Activated CD4-positive, alpha-beta T cell treated with anti-CD3 and anti-CD28 coated beads, Interleukin-2, amount 10 ng/mL, durations not matched to agents 7 days and 5 days (primary cell): ENCODE results near the gene SULT1C2. TPM values are rescaled to one million over a fixed set of nuclear protein-coding genes. Genes with fewer than 3 reads are reported as not detected.

Source experiments
- CTCF ChIA-PET: fragments of 350-600 bp; sonication (Branson Sonifier 250); formaldehyde crosslinking; loops from one replicate; lab custom pipeline; 2021; ENCODE audit warnings: antibody characterized with exemption; lab: Charles Lee
- POLR2A ChIA-PET: fragments of 350-600 bp; sonication (Branson Sonifier 250); formaldehyde crosslinking; loops from one replicate; lab custom pipeline; 2021; ENCODE audit warnings: antibody characterized with exemption; lab: Charles Lee
- DNase-seq: peaks from one replicate; pipeline ENCODE4 v3.0.0-alpha.2; 2020
- H3K27ac Mint-ChIP-seq: one replicate; pipeline ENCODE4 v1.8.0; 2021; ENCODE audit warnings: mild to moderate bottlenecking, moderate library complexity, mixed read lengths
- H3K27me3 Mint-ChIP-seq: one replicate; pipeline ENCODE4 v1.8.0; 2021; ENCODE audit warnings: mixed read lengths
- H3K36me3 Mint-ChIP-seq: one replicate; pipeline ENCODE4 v1.8.0; 2021; ENCODE audit warnings: low read depth, mixed read lengths
- H3K4me1 Mint-ChIP-seq: one replicate; pipeline ENCODE4 v1.8.0; 2021; ENCODE audit warnings: mixed read lengths
- H3K4me3 Mint-ChIP-seq: one replicate; pipeline ENCODE4 v1.8.0; 2021; ENCODE audit warnings: mild to moderate bottlenecking, moderate library complexity, mixed read lengths
- H3K9me3 Mint-ChIP-seq: one replicate; pipeline ENCODE4 v1.8.0; 2021; ENCODE audit warnings: mixed read lengths
- total RNA-seq, 2 experiments: library from RNA; stranded (reverse); gene quantifications; one replicate each; pipeline ENCODE4 v1.2.3, GENCODE V29; 2021

Gene SULT1C2
- not detected for total RNA-seq

DNA sequence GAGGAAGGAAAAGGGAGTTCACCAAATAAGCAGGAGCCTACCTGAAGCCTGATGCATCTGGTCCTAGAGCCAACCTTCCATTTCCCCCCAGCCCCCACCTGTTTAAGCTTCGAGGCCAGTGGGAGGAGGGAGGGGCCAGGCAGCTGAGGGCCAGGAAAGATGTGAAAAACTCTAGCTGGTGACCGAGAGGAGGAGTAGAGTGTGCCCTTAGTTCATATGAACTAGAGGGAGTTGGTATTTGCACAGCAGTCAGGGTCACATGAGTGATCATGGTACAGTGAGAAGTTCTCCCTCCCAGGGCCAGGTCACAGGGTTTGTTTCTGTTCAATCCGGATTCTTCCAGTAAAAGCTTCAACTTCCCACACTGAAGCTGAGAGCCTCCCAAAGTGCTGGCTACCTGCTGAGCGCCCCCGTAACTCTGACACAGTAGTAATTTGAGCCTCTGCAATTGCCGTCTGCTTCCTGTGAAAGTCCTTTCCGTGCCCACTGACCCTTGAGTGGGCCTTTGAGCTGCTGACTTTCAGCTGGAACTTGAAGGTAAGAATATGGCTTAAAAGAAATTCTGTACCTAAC, at the start of gene SULT1C2:
TSS of gene SULT1C2 (plus strand) at position 362 of the 573 bp plus-strand sequence. CDS start 4,773 bp downstream, outside the sequence.
- H3K27me3 Mint-ChIP-seq = peaks cover 8% of the 10 kb centered on the region
- no peak within 1 kb of the TSS for H3K27ac Mint-ChIP-seq
- ChIA-PET POLR2A (no interaction called here), CTCF (no interaction called here)
- no peak for DNase-seq
- H3K9me3 Mint-ChIP-seq = peaks cover 2% of the 10 kb centered on the region
- no peaks in the 10 kb centered on the region for H3K4me1 Mint-ChIP-seq
- H3K36me3 Mint-ChIP-seq = no peaks in the 10 kb centered on the region
- H3K4me3 Mint-ChIP-seq = no peak within 1 kb of the TSS

DNA sequence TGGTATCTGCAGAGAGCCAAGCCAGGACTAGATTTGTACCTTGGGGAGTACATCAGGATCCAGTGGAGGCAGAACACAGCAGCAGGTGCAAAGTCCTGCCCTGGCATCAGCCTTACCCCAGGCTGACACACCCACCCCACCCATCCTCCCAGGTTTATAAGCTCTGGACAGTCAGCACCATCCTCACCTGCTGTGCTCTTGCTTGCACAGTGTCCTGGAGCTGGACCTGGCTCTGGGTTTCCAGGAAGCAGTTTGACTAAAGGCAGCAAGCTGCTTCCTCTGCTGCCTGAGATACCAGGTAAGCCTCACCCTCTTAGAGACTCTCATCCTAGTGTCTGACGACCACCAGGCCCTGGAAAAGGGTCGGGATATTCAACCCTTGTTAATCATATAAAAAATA, 48.9 kb upstream of the SULT1C2 start, which contains the start of gene SULT1C3:
TSS of gene SULT1C3 (plus strand) at position 183 of the 400 bp plus-strand sequence. CDS start 7,227 bp downstream, outside the sequence.
- H3K36me3 Mint-ChIP-seq = peaks cover 4% of the 10 kb centered on the region
- H3K9me3 Mint-ChIP-seq = peaks cover 12% of the 10 kb centered on the region
- no peak within 1 kb of the TSS for H3K4me3 Mint-ChIP-seq
- CTCF ChIA-PET = no interaction called here
- POLR2A ChIA-PET = no interaction called here
- DNase-seq = no peak
- H3K27me3 Mint-ChIP-seq = no peaks in the 10 kb centered on the region
- H3K27ac Mint-ChIP-seq = no peak within 1 kb of the TSS
- no peaks in the 10 kb centered on the region for H3K4me1 Mint-ChIP-seq

DNA sequence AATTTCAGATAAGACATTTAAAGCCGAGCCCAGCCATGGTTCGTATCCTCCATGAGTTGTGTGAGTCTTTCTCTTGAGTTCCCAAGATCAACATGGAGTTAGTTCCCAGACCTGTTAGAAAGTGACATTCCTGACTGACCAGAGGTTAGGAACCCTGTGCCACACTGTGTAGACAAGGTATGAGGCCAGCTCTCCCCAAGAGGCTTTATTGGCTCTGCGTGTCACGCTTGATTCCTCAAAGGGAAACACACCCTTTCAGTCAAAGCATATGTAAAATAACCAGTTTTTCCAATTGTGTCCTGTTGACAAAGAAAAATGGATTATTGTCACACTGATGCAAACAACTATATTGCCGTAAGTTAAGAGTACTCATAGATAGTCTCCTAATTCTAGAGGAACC, 47.7 kb upstream of the SULT1C2 start:
- POLR2A ChIA-PET = no interaction called here
- no peak overlapping the region for H3K27ac Mint-ChIP-seq
- H3K36me3 Mint-ChIP-seq = peaks cover 4% of the 10 kb centered on the region
- DNase-seq = no peak
- CTCF ChIA-PET = no interaction called here
- no peaks in the 10 kb centered on the region for H3K27me3 Mint-ChIP-seq
- H3K9me3 Mint-ChIP-seq = peaks cover 12% of the 10 kb centered on the region
- no peak overlapping the region for H3K4me3 Mint-ChIP-seq
- H3K4me1 Mint-ChIP-seq = no peaks in the 10 kb centered on the region

DNA sequence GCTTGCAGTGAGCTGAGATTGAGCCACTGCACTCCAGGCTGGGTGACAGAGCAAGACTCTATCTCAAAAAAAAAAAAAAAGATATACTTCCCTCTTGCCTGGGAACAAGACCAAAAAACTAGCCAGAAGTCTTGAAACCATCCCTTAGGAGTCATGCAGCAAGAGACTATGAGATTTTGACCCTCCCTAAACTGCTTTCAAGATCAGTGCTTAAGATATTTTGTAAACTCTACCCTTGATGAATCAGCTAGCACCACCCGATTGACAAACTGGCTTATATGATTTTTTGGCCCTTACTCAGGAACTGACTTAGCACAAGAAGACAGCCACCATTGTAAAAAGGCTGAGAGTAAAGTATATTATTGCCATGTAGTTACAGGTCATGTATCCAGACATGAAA, 45.1 kb upstream of the SULT1C2 start:
- Mint-ChIP-seq H3K9me3 (no peaks in the 10 kb centered on the region), H3K27me3 (no peaks in the 10 kb centered on the region), H3K27ac (no peak overlapping the region), H3K4me1 (no peaks in the 10 kb centered on the region), H3K36me3 (no peaks in the 10 kb centered on the region), H3K4me3 (no peak overlapping the region)
- no peak for DNase-seq
- CTCF ChIA-PET = no interaction called here
- POLR2A ChIA-PET = no interaction called here

DNA sequence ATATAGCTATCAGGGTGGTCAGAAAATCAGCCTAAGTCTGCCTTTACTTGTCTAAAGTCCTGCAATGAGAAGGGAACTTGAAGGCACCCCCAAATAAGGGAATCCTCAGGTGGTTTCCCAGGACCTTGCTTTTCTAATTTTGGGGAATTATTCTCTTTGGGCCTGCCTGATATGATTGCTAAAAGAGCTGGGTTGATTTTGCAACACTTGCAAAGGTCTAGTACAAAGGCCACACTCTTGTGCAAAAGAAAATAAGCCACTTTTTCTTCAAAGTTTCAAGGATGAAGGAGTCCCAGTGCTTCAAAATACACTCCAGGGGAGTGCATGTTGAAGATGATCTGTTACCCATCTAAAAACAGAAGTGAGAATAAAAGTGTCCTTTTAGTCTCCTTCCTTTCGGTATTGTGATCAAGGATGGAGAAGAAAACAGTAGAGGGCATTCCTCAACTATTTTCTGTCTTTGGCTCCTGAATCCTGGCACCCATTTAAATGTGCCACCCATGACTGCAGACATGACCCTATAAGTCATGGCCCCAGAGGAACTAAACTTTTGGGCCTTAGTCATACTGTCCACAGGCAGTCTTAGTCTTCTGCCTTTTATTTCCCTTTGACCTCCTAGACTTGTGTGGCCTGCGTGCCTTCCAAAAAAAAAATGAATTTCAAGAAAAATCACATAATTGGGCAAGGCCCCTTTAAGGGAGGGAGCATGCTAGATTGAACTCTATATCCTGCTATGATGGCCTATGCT, 43.9 kb upstream of the SULT1C2 start:
- POLR2A ChIA-PET = no interaction called here
- DNase-seq = no peak
- no peaks in the 10 kb centered on the region for H3K9me3 Mint-ChIP-seq
- no peaks in the 10 kb centered on the region for H3K27me3 Mint-ChIP-seq
- H3K27ac Mint-ChIP-seq = no peak overlapping the region
- no peaks in the 10 kb centered on the region for H3K36me3 Mint-ChIP-seq
- no peak overlapping the region for H3K4me3 Mint-ChIP-seq
- no peaks in the 10 kb centered on the region for H3K4me1 Mint-ChIP-seq
- CTCF ChIA-PET = no interaction called here

DNA sequence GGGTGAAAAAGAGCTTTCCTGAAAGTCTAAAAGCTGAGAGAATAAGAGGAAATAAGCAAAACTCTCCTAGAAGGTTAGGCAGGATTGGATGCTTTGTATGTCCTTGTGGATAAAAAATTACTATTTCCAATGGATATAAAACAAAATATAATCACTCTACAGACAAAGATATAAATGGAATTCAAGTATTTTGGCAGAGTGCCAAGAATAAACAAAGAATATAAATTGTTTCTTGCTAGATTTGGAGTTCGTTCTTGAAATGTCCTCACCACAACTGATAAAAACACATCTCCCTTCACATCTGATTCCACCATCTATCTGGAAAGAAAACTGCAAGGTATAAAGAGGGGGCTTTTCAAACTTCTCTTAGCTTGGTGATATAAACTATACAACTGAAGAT, 35.6 kb upstream of the SULT1C2 start:
- Mint-ChIP-seq H3K27ac (no peak overlapping the region), H3K4me1 (no peaks in the 10 kb centered on the region), H3K27me3 (peaks cover 11% of the 10 kb centered on the region), H3K36me3 (no peaks in the 10 kb centered on the region), H3K4me3 (no peak overlapping the region), H3K9me3 (no peaks in the 10 kb centered on the region)
- CTCF ChIA-PET = no interaction called here
- DNase-seq = no peak
- POLR2A ChIA-PET = no interaction called here

DNA sequence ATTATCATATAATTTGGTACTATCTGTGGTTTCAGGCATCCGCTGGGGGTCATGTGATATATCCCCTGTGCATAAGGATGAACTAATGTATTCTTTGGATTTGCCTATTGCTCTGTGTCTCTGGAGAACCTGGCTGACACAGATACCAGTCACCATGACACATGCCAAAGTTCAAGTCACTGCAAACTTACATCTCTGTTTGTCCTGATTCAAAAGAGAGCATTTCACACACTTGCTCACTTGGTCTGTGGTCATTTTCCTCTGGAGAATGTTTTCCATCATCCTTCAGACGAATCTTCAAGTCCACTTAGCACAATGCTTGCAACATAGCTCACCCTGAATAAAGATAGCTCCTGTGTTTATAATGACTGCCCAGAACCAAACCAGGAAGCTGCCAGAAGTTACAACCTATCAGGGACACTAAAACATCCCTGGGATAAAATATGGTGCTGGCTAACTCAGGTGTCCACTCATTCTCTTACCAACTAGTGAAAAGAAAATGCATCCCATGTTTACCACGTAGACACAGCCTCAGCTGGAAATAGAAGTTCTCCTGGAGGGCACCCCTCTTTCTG, 30.9 kb upstream of the SULT1C2 start:
- Mint-ChIP-seq H3K36me3 (no peaks in the 10 kb centered on the region), H3K4me3 (no peak overlapping the region), H3K27me3 (peaks cover 8% of the 10 kb centered on the region), H3K27ac (no peak overlapping the region), H3K4me1 (no peaks in the 10 kb centered on the region), H3K9me3 (no peaks in the 10 kb centered on the region)
- ChIA-PET POLR2A (no interaction called here), CTCF (no interaction called here)
- no peak for DNase-seq

DNA sequence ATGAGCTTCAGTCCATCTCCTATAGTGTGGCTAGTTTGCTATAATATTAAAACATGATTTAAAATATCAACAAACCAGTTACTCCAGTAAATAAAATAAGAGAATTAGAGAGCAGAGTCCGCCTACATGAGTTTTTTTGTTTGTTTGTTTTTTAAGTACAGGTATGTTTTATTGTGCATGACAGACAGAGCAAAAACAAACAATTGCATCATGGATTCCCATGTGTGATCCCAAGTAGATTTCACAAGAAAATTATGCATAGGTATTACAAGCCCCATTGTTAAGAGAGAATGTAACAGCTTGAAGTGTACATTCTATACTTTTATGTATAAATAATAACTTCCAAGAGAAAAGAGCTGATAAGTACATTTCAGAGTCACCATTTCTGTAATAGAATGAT, 27.9 kb upstream of the SULT1C2 start:
- Mint-ChIP-seq H3K27me3 (peaks cover 13% of the 10 kb centered on the region), H3K36me3 (no peaks in the 10 kb centered on the region), H3K4me1 (no peaks in the 10 kb centered on the region), H3K4me3 (no peak overlapping the region), H3K9me3 (no peaks in the 10 kb centered on the region), H3K27ac (no peak overlapping the region)
- ChIA-PET POLR2A (interaction anchor here (0.7 kb wide), 1 partner anchor 704 kb away, joined by 4 read pairs; no protein-coding TSS in a partner anchor), CTCF (no interaction called here)
- DNase-seq = no peak

DNA sequence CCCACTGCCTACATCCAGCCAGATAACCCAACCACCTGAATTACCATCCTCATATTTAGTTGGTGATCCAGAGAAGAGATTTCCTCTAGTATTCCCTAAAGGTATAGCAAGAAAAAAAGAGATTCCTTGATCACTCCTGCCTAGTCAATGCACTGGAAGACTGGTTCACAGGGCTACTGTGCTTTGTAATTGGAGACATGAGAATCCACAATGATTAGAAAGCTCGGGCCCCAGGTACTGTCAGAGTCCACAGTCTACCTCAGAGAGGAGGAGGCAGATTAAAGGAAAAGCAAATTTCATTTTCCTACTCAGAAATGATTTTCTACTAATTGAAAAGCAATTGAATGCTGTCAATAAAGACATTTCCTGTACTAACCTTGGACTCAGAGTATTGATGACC, 26.7 kb upstream of the SULT1C2 start:
- Mint-ChIP-seq H3K27ac (no peak overlapping the region), H3K4me3 (no peak overlapping the region), H3K36me3 (no peaks in the 10 kb centered on the region), H3K27me3 (peaks cover 11% of the 10 kb centered on the region), H3K4me1 (no peaks in the 10 kb centered on the region), H3K9me3 (no peaks in the 10 kb centered on the region)
- ChIA-PET POLR2A (no interaction called here), CTCF (no interaction called here)
- no peak for DNase-seq

DNA sequence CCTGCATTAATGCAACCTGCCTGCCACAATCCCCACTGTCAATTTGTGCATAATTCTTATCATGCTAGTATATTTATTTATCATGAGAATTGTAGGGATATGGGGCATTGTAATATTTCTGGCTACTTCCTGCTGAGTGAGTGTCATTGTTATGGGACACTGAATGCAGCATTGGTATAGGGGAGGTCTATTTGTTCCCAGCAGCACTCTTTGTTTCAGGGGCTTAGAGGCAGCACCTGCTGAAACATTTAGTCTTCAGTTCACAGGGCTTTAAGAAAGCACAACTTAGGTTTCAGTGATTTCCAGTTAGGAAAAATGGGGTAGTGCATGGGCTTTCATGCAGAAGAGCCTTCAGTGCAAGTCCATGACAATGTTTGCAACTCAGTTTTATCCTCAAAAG, 25.3 kb upstream of the SULT1C2 start:
- no peak overlapping the region for H3K27ac Mint-ChIP-seq
- no peaks in the 10 kb centered on the region for H3K9me3 Mint-ChIP-seq
- H3K36me3 Mint-ChIP-seq = no peaks in the 10 kb centered on the region
- H3K4me3 Mint-ChIP-seq = no peak overlapping the region
- H3K4me1 Mint-ChIP-seq = no peaks in the 10 kb centered on the region
- ChIA-PET POLR2A (no interaction called here), CTCF (no interaction called here)
- peaks cover 11% of the 10 kb centered on the region for H3K27me3 Mint-ChIP-seq
- DNase-seq = no peak

DNA sequence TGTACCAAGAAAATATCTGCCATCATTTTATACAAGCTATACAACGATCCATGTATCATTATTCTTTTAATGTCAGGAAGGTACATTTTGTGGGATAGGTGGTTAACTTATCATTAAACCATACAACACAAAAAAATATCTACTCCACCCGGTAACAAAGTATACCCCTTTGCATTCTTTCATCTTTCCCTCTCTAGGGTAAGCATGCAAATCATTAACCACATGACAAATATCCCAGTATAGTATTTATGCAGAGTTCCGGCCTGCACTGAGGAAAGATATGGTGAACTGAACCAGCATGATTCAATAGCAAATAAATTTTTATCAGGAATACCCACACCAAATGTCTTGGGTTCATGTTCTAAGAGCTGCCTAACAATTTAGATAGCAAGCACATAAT, 22.5 kb upstream of the SULT1C2 start:
- no peaks in the 10 kb centered on the region for H3K9me3 Mint-ChIP-seq
- H3K4me1 Mint-ChIP-seq = no peaks in the 10 kb centered on the region
- CTCF ChIA-PET = no interaction called here
- no peak overlapping the region for H3K4me3 Mint-ChIP-seq
- no peaks in the 10 kb centered on the region for H3K36me3 Mint-ChIP-seq
- no peak for DNase-seq
- no peak overlapping the region for H3K27ac Mint-ChIP-seq
- POLR2A ChIA-PET = no interaction called here
- H3K27me3 Mint-ChIP-seq = peaks cover 9% of the 10 kb centered on the region

DNA sequence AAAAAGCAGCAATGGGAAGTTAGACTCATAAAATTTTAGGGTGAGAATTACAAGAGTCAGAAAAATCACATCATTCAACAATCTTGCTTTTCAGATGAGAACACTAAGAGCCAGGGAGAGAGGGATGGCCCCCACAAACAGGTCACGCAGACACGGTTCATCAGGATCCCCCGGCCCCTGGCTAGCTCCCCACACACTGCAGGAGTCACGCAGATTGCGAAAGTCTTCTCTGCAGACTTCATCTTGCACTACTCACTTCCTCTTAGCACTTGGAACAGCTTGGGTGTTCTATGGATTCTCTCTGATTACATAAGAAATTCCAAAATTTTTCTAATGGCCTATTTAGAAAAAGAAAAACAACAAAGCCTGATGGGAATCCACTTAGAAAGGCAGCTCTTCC, 21.6 kb upstream of the SULT1C2 start:
- POLR2A ChIA-PET = no interaction called here
- Mint-ChIP-seq H3K27me3 (peaks cover 7% of the 10 kb centered on the region), H3K4me1 (no peaks in the 10 kb centered on the region), H3K36me3 (no peaks in the 10 kb centered on the region), H3K9me3 (no peaks in the 10 kb centered on the region), H3K27ac (no peak overlapping the region), H3K4me3 (no peak overlapping the region)
- CTCF ChIA-PET = no interaction called here
- DNase-seq = no peak

DNA sequence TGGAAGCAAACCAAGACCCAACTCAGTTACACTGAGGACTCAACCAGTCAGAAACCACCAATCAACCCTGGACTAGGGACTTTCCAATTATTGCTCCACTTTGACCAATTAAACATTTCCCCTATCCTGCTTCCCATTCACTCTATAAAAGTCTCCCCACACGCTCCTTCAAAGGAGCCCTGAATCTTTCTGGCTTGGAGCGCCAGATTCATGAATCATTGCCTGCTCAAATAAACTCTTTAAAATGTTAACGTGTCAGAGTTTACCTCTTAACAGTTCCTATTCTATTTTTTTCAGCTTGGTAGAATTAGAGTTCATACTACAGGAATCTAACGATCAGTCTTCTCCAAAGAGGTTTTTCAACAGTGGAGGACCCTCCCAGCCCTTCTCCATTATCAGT, 20.7 kb upstream of the SULT1C2 start:
- Mint-ChIP-seq H3K36me3 (no peaks in the 10 kb centered on the region), H3K4me3 (no peak overlapping the region), H3K9me3 (no peaks in the 10 kb centered on the region), H3K27ac (no peak overlapping the region), H3K4me1 (no peaks in the 10 kb centered on the region), H3K27me3 (peaks cover 7% of the 10 kb centered on the region)
- no peak for DNase-seq
- ChIA-PET CTCF (no interaction called here), POLR2A (no interaction called here)
